Esophagus squamous epithelium (tissue), 5 donors: ENCODE results near the gene TKFC. TPM values are rescaled to one million over a fixed set of nuclear protein-coding genes. Genes with fewer than 3 reads are reported as not detected.
A peak's percentile ranks its signal among the peaks of the same experiment; 100 is the strongest.

ENCODE experiments used
- DNase-seq: peaks from one replicate; lab custom pipeline; 2025; lab: John Stamatoyannopoulos, UW
- H3K27ac ChIP-seq, 4 donors: fragments of 200-600 bp; sonication (generic); one replicate each; pipeline ENCODE4 v1.5.1; 2016 to 2019; ENCODE audit warnings: mild to moderate bottlenecking in 1 of 4
- H3K27me3 ChIP-seq, 4 donors: fragments of 200-600 bp; sonication (generic); 1 replicate in 3 of 4; 2 replicates in 1 of 4; pipeline versions ENCODE4 v1.5.1 to v1.6.0; 2017 to 2021; ENCODE audit warnings: antibody characterized with exemption in 1 of 4
- H3K36me3 ChIP-seq, 3 donors: fragments of 200-600 bp; sonication (generic); one replicate each; pipeline ENCODE4 v1.5.1; 2016 to 2019
- H3K4me1 ChIP-seq, 3 donors: fragments of 200-600 bp; sonication (generic); one replicate each; pipeline ENCODE4 v1.5.1; 2017 to 2019
- H3K4me3 ChIP-seq, 4 donors: fragments of 200-600 bp; sonication (generic); 1 replicate in 3 of 4; 2 replicates in 1 of 4; pipeline ENCODE4 v1.5.1; 2016 to 2019; ENCODE audit warnings: mild to moderate bottlenecking in 2 of 4, moderate library complexity in 1 of 4
- H3K9me3 ChIP-seq, 3 donors: fragments of 200-600 bp; sonication (generic); one replicate each; pipeline ENCODE4 v1.5.1; 2016 to 2019
- CTCF ChIP-seq, 6 experiments: fragments of 450-650 bp in 4 of 6; fragments of 200-600 bp in 2 of 6; sonication (generic) in 2 of 6; IDR thresholded peaks; one replicate each; pipeline ENCODE4 v1.5.1; 2016 to 2019; ENCODE audit warnings: antibody characterized with exemption in 6 of 6, mild to moderate bottlenecking in 4 of 6, moderate library complexity in 4 of 6
- POLR2A ChIP-seq, 4 donors: fragments of 450-650 bp; IDR thresholded peaks; one replicate each; pipeline ENCODE4 v1.6.1; 2017; ENCODE audit warnings: antibody characterized with exemption in 4 of 4, mild to moderate bottlenecking in 4 of 4, moderate library complexity in 3 of 4
- WGBS, 2 donors: methylation state at CpG; one replicate each; pipeline ENCODE4 v1.1.5; 2018; 5-methylcytosine and 5-hydroxymethylcytosine counted together
- intact Hi-C: fragments of 100-400 bp; cut with DNase I; formaldehyde crosslinking; loops from one replicate; pipeline ENCODE4 v1.15.0; 2022
- total RNA-seq, 4 donors: library from RNA; depleted of rRNA; stranded (reverse); fragments of >200 nt; gene quantifications; one replicate each; pipeline ENCODE4 v1.1.0, GENCODE V29; 2016
- donor health status: DM: yes; HTN: yes; CAD: no.

Gene TKFC
- total RNA-seq, 4 donors from 2014 or later, result 19.8 to 29.2 (median 26.4) TPM

DNA sequence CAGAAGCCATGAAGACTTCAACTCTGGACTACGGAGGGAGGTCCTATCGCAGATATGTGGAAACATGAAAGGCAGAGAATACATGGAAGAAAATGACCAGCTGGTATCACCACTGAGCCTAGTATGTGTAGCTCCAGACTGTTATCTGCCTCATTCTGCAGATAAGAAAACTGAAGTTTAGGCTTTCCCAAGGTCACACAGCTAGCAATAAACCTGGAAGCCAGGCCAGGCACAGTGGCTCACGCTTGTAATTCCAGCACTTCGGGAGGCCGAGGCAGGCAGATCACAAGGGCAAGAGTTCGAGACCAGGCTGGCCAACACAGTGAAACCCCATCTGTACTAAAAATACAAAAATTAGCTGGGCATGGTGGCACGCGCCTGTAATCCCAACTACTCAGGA, 22.3 kb upstream of the TKFC start:
- Histone ChIP-seq H3K27me3 (no peaks in the 10 kb centered on the region), H3K27ac (no peak overlapping the region), H3K4me1 (no peaks in the 10 kb centered on the region), H3K36me3 (peaks cover 58 to 100% (median 78%) of the 10 kb centered on the region in 3 donors), H3K4me3 (no peak overlapping the region), H3K9me3 (no peaks in the 10 kb centered on the region)
- intact Hi-C loops, result no loop called here
- no peak for DNase-seq
- TF ChIP-seq CTCF (IDR thresholded peaks at IDR 0.05), result no peak
- no peak for TF ChIP-seq POLR2A (IDR thresholded peaks at IDR 0.05)
- 89 to 96% methylated on average over 4 to 8 of the region's 8 CpGs for WGBS, 2 donors

- Histone ChIP-seq H3K27me3 (no peaks in the 10 kb centered on the region), H3K4me3 (no peak overlapping the region), H3K9me3 (no peaks in the 10 kb centered on the region), H3K36me3 (peaks cover 37 to 100% (median 85%) of the 10 kb centered on the region in 3 donors), H3K4me1 (no peaks in the 10 kb centered on the region), H3K27ac (no peak overlapping the region)
- no peak for TF ChIP-seq POLR2A (IDR thresholded peaks at IDR 0.05)
- no peak for TF ChIP-seq CTCF (IDR thresholded peaks at IDR 0.05)
- WGBS, 2 donors, result 20 to 50% methylated on average over 1 to 2 of the region's 2 CpGs
- no peak for DNase-seq
- intact Hi-C loops, result no loop called here
Observed at GRCh38 chr11:61315260-61315659, 17.8 kb upstream of the TKFC start.

GRCh38 chr11:61325649-61326414, 7.2 kb upstream of the TKFC start:
- peaks cover 43 to 91% (median 46%) of the 10 kb centered on the region in 3 donors for H3K36me3 ChIP-seq
- H3K27me3 ChIP-seq, result no peaks in the 10 kb centered on the region
- peak overlapping the region in 2 of 4 donors; percentile 31 to 38 for H3K27ac ChIP-seq
- DNase-seq, result no peak
- no peak for TF ChIP-seq POLR2A (IDR thresholded peaks at IDR 0.05)
- TF ChIP-seq CTCF (IDR thresholded peaks at IDR 0.05), result no peak
- intact Hi-C loops, result no loop called here
- no peak overlapping the region for H3K4me3 ChIP-seq
- WGBS, 2 donors, result 29 to 48% methylated on average over 2 of the region's 2 CpGs
- no peaks in the 10 kb centered on the region for H3K9me3 ChIP-seq
- peaks cover under 1 to 52% (median 13%) of the 10 kb centered on the region in 3 donors for H3K4me1 ChIP-seq

- Histone ChIP-seq H3K9me3 (no peaks in the 10 kb centered on the region), H3K4me1 (peaks cover 18 to 68% (median 25%) of the 10 kb centered on the region in 3 donors), H3K27me3 (no peaks in the 10 kb centered on the region), H3K27ac (no peak overlapping the region), H3K36me3 (peaks cover 25 to 72% (median 35%) of the 10 kb centered on the region in 3 donors), H3K4me3 (no peak overlapping the region)
- TF ChIP-seq POLR2A (IDR thresholded peaks at IDR 0.05) (no peak), CTCF (IDR thresholded peaks at IDR 0.05) (no peak)
- intact Hi-C loops, result no loop called here
- no peak for DNase-seq
Observed at GRCh38 chr11:61327669-61328071, 5.4 kb upstream of the TKFC start.

DNA sequence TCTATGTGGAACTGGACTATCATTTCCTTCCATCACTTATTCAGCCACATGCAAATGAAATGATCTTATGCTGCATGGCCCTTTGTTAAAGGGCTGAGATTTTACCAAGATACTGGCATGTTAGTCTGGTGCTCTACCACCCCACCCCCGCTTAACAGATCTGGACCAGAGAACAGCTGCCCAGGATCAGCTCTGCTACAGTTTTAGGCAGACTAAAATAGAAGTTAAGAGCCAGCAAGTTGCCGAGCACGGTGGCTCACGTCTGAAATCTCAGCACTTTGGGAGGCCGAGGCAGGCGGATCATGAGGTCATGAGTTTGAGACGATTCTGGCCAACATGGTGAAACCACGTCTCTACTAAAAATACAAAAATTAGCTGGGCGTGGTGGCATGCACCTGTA, 4.7 kb upstream of the TKFC start:
- Histone ChIP-seq H3K27me3 (no peaks in the 10 kb centered on the region), H3K36me3 (peaks cover 22 to 66% (median 28%) of the 10 kb centered on the region in 3 donors), H3K4me3 (no peak overlapping the region), H3K9me3 (no peaks in the 10 kb centered on the region), H3K4me1 (peaks cover 18 to 69% (median 25%) of the 10 kb centered on the region in 3 donors), H3K27ac (no peak overlapping the region)
- 89 to 95% methylated on average over 8 to 9 of the region's 9 CpGs for WGBS, 2 donors
- DNase-seq, result no peak
- intact Hi-C loops, result no loop called here
- TF ChIP-seq CTCF (IDR thresholded peaks at IDR 0.05), result no peak
- no peak for TF ChIP-seq POLR2A (IDR thresholded peaks at IDR 0.05)
